A673 (cell line): ENCODE data around the gene ARCN1. TPM values are rescaled to one million over a fixed set of nuclear protein-coding genes. Genes with fewer than 3 reads are reported as not detected.

Experiments used
- BruUV-seq: library from RNA; stranded (reverse); fragments of 400-500 nt; replicated peaks from 2 replicates; lab custom pipeline; 2021; lab: Mats Ljungman, UMichigan
- CTCF ChIA-PET: fragments of 300-600 bp; sonication (Branson Sonifier 250); formaldehyde crosslinking; loops from one replicate; lab custom pipeline; 2022; ENCODE audit warnings: antibody characterized with exemption; lab: Charles Lee
- POLR2A ChIA-PET: fragments of 300-600 bp; sonication (Branson Sonifier 250); formaldehyde crosslinking; loops from one replicate; lab custom pipeline; 2022; ENCODE audit warnings: antibody characterized with exemption; ENCODE audit not compliant: low non-redundant PET; lab: Charles Lee
- DNase-seq: peaks from one replicate; pipeline ENCODE4 v3.0.0-alpha.2; 2015; ENCODE audit warnings: low spot score
- H3K27ac ChIP-seq: fragments of 200-600 bp; sonication (generic); 2 replicates; pipeline ENCODE4 v1.5.1; 2016; ENCODE audit warnings: mixed run types, low read depth, mild to moderate bottlenecking, mixed read lengths, antibody characterized with exemption, low read length; ENCODE audit not compliant: poor library complexity, severe bottlenecking
- H3K27me3 ChIP-seq: fragments of 200-600 bp; sonication (generic); replicated peaks from 2 replicates; pipeline ENCODE4 v1.6.1; 2017; ENCODE audit warnings: mixed run types, low read depth, mild to moderate bottlenecking, mixed read lengths, antibody characterized with exemption, low read length; ENCODE audit not compliant: insufficient read depth, poor library complexity
- H3K36me3 ChIP-seq: fragments of 200-600 bp; sonication (generic); 2 replicates; pipeline ENCODE4 v1.6.1; 2016; ENCODE audit warnings: mixed run types, mild to moderate bottlenecking, mixed read lengths, antibody characterized with exemption, low read length; ENCODE audit not compliant: insufficient read depth, poor library complexity, severe bottlenecking
- H3K4me1 ChIP-seq: fragments of 200-600 bp; sonication (generic); 2 replicates; pipeline ENCODE4 v1.6.1; 2017; ENCODE audit warnings: mixed run types, mild to moderate bottlenecking, mixed read lengths, antibody characterized with exemption, low read length; ENCODE audit not compliant: insufficient read depth, poor library complexity, severe bottlenecking
- H3K4me3 ChIP-seq: fragments of 200-600 bp; sonication (generic); 2 replicates; pipeline ENCODE4 v1.5.1; 2016; ENCODE audit warnings: low read depth, mixed run types, mild to moderate bottlenecking, mixed read lengths, low read length; ENCODE audit not compliant: poor library complexity, severe bottlenecking
- H3K9me3 ChIP-seq: fragments of 200-600 bp; sonication (generic); 2 replicates; pipeline ENCODE4 v1.6.1; 2016; ENCODE audit warnings: mixed run types, low read depth, mild to moderate bottlenecking, mixed read lengths, antibody characterized with exemption, low read length; ENCODE audit not compliant: poor library complexity, severe bottlenecking
- CTCF ChIP-seq: fragments of 300-800, 200-600 bp; sonication (generic); conservative IDR thresholded peaks from 2 replicates; pipeline ENCODE4 v1.5.1; 2017; ENCODE audit warnings: low read depth, mild to moderate bottlenecking, antibody characterized with exemption, low read length, moderate library complexity, mixed read lengths
- EZH2 ChIP-seq: fragments of 200-600 bp; sonication (generic); IDR thresholded peaks from 2 replicates; pipeline ENCODE4 v1.6.1; 2017; ENCODE audit warnings: borderline replicate concordance, low read depth, mild to moderate bottlenecking, mixed read lengths, antibody characterized with exemption, low read length; ENCODE audit not compliant: poor library complexity, severe bottlenecking
- intact Hi-C: fragments of 100-400 bp; cut with micrococcal nuclease; formaldehyde crosslinking; loops from one replicate; pipeline ENCODE4 v1.10.0; 2022; ENCODE audit not compliant: unreplicated experiment
- total RNA-seq: library from RNA; stranded (reverse); gene quantifications from 2 replicates; pipeline ENCODE4 v1.2.3, GENCODE V29; 2021

Gene ARCN1
- total RNA-seq, 1 experiment from 2014 or later: 220 TPM

GRCh38 chr11:118612378-118612777 lies 40.2 kb downstream of the ARCN1 start:
- Histone ChIP-seq H3K36me3 (no peaks in the 10 kb centered on the region), H3K9me3 (no peaks in the 10 kb centered on the region), H3K4me1 (peaks cover 17% of the 10 kb centered on the region), H3K27ac (no peak overlapping the region), H3K4me3 (no peak overlapping the region), H3K27me3 (no peaks in the 10 kb centered on the region)
- DNase-seq: no peak
- ChIA-PET CTCF (interaction anchor here (0.6 to 0.7 kb wide), 2 partner anchors 238 to 406 kb away, joined by 4 to 13 read pairs; partner anchors contain the start of genes RPS25 and TRAPPC4), POLR2A (no interaction called here)
- no TSS peak for BruUV-seq
- intact Hi-C loops: no loop called here
- TF ChIP-seq CTCF (no peak), EZH2 (no peak)

GRCh38 chr11:118614511-118614910 lies 42.3 kb downstream of the ARCN1 start:
- Histone ChIP-seq H3K4me1 (peaks cover 24% of the 10 kb centered on the region), H3K4me3 (no peak overlapping the region), H3K9me3 (no peaks in the 10 kb centered on the region), H3K36me3 (no peaks in the 10 kb centered on the region), H3K27me3 (no peaks in the 10 kb centered on the region), H3K27ac (no peak overlapping the region)
- TF ChIP-seq CTCF (no peak), EZH2 (no peak)
- ChIA-PET POLR2A (no interaction called here), CTCF (interaction anchor here (0.7 kb wide), 1 partner anchor 443 kb away, joined by 4 read pairs; no protein-coding TSS in a partner anchor)
- no TSS peak for BruUV-seq
- intact Hi-C loops: no loop called here
- no peak for DNase-seq

DNA sequence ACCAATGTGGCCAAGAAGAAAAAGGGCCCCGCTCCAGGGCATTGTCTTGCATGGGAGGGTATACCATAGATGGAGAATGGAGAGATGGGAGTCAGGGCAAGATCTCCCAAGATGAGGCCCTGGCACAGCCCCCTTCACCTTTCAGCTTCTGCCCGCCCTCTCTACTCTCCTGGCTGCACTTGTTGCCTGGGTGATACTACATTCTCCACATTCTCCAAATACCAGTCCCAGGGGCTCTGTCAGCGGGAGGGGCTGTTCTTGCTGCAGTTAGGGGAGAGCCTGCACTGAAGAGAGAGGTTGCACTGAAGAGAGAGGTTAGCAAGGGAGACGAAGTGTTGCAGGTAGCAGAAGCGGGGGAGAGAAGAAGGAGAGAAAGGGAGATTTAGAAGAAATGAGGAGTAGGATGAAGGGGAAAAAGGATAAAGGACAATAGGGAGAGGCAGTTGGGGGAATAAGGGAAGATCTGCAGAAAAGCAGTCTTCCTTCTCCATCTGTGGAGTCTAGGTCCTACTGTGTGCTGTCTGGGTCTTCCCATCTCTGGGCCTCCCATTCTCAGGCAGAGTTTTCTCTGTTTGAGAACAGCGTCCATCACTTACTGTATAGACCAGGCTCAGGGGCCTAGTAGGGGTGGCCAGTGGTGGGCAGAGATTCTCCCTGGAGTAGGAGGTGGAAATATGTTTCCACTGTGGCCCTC lies 43.2 kb downstream of the ARCN1 start:
- peak; percentile 69 for DNase-seq
- intact Hi-C loops: no loop called here
- Histone ChIP-seq H3K36me3 (no peaks in the 10 kb centered on the region), H3K4me1 (peaks cover 26% of the 10 kb centered on the region), H3K4me3 (no peak overlapping the region), H3K27ac (peak overlapping the region; percentile 10), H3K9me3 (no peaks in the 10 kb centered on the region), H3K27me3 (no peaks in the 10 kb centered on the region)
- ChIA-PET CTCF (no interaction called here), POLR2A (no interaction called here)
- no TSS peak for BruUV-seq
- TF ChIP-seq CTCF: no peak
- TF ChIP-seq EZH2: no peak
